Stimulated activated CD8-positive, alpha-beta memory T cell treated with anti-CD3 and anti-CD28 coated beads, Interleukin-7, amount 100 ng/mL, for 48 hours (primary cell): ENCODE measurements around the gene SPRTN.

ENCODE experiments used
- DNase-seq, 2 donors: peaks; one replicate each; pipeline ENCODE4 v3.0.0-alpha.2; 2020; ENCODE audit warnings: low read depth in 1 of 2; ENCODE audit errors: extremely low read depth in 1 of 2

The SPRTN gene

DNA sequence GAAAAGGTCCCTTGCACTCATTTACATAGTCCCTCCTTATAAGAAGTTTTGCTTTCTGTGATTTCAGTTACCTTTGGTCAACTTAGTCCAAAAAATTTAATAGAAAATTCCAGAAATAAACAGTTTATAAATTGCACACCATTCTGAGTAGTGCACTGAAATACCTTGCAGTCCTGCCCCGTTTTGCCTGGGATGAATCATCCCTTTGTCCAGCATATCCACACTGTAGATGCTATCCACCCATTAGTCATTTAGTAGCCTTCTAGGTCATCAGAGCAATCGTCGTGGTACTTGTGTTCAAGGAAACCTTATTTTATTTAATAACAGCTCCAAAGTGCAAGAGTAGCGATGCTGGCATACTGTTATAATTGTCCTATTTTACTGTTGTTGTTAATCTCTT lies 38.0 kb downstream of the SPRTN start:
- DNase-seq = no peak

DNA sequence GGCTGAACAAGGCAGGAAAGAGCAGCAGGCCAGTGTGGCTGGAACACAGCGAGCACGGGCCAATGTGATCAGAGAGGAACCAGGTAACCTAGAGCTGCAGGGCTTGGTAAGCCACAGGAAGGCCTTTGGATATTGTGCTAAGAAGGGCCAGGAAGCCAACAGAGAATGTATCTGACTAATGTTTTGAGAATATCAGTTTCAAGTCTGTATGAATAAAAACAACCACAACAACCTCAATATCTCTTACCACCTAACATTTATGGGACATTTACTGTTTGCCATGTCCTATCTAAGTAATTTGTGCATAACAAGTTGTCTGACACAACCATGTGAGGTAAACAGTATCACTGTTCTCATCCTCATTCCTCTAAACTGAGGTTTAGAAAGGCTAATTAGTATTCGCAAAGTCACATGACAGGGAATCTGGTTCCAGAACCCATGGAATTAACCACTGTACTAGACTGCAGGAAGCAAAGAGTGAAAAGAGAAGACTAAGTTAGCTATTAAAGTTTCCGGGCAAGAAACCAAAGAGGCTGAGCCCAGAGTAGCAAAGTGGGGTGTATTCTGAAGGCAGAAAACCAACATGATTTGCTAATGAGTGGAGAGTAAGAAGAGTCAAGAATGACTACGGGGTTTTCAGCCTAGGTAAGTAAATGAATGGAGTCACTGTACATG lies 38.9 kb downstream of the SPRTN start:
- DNase-seq = no peak

DNA sequence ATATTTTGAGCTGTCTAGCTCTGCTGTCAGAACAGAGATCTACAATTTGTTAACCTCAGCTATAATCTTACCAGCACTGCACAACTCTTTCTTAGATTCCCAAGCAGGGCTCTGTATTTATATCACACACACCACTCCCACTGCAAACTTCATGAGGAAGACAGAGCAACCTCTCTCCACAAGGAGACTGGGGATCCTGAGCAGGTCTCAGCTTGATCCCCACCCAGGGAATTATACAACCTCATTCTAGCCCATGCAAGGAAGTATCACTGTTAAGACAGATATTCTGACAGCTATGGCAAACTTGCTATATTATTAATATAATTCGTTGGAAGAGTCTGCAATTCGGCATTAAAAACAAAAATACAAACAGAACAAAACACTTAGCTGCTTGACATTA lies 43.6 kb downstream of the SPRTN start:
- DNase-seq = no peak

DNA sequence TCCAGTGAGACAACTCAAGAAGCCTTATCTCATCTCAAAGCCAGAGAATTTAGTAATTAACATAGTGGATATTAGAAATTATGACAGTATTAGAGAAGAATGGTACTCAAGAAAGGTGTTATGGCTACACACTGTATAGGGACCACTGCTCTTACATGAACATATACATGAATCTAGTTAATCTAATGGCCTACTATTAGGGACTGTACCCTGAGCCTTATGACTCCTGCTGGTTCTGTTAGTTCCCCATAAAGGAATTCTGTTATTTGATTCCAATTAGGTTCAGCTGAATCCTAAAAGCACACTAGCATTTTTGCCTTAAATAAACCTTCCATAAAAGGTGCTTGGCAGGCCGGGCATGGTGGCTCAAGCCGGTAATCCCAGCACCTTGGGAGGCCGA lies 44.3 kb downstream of the SPRTN start:
- DNase-seq = no peak

DNA sequence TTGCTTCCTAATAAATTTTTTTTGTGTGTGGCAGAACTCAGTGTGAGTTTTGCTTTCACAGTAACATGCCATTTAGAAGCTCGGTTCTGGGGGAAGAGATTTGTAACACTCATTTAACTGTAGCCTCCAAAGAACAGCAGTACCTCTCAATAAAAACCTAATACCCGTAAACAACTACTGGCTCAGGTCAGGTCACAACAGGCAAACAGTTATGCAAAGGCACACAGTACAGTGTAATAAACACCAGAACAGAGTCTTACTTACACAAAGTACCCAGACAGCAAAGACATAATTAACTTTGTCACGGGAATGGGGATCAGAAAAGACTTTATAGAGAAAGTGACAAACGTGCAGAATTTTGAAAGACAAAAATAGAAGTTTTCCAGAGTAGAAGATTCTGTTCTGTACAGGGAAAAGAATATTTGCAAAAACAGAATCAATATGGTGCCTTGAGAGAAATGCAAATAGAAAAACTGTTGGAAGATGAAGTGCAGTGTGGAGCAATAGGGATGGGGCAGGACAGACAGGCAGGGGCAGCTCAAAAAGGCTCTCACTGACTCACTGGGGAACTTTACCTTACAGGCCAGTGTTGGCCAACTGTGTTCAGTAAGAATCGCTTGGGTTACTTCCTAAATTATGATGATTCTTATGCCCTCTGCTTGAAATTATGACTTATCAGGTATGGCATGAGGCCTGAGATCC lies 45.2 kb downstream of the SPRTN start:
- no peak for DNase-seq

DNA sequence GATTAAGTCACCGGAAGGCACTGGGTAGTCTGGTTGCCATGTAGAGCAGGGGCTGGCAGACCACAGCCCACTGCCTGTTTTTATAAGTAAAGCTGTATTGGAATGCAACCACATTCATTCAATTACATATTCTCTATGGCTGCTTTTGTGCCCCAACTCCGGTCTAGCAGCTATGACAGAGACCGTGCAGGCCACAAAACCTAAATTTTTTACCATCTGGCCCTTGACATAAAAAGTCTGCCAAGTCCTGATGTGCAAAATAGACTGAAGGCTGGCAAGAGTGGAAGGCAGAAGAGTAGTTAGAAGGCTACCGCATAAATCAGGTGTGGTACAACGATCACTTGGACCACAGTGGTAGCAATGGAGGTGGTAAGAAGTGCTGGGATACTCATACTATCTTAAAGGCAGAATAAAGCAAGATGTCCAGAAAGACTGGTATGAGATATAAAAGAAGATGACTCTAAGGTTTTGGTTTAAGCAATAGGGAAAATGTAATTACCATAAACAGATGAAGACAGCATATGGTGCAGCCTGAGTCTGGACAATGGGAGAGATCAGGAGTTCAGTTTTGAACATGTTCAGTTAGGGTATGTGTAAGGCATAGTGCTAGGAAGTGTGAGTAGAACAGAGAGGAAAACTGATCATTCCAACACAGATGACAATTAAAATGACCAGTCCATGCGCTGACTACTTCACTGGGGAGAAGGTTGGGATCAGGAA lies 46.8 kb downstream of the SPRTN start:
- DNase-seq = no peak

DNA sequence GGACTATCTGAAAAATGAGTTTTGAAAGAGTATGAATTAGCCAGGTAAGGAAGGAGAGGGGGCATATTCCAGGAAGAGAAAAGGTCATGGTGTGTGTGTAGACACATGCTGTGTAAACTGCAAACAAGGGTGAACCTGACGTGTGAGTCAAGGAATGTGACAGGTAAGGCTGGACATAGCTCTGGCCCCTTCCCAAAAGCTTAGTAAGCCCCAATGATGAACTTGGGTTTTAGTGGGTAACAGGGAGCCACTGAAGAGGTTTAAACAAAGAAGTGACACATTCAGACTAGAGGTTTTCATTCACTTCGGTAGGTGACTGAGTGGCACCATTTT lies 47.3 kb downstream of the SPRTN start:
- DNase-seq = no peak

DNA sequence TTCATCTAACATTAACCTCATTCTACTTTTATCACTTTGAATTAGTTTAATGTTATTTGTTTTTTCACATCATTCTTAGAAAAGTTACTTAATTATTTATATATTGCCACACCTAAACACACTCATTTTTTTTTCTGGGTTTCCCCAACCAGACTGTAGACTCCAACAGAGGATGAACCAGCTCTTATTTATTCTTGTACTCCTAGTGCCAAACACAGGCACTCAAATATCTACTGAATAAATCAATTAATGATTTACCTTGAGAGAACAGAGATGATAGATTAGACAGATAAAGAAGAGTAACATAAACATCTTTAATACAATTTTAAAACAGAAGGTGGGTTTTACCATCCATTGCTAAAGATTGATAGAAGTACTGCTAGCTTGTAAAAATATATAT lies 48.4 kb downstream of the SPRTN start:
- no peak for DNase-seq

DNA sequence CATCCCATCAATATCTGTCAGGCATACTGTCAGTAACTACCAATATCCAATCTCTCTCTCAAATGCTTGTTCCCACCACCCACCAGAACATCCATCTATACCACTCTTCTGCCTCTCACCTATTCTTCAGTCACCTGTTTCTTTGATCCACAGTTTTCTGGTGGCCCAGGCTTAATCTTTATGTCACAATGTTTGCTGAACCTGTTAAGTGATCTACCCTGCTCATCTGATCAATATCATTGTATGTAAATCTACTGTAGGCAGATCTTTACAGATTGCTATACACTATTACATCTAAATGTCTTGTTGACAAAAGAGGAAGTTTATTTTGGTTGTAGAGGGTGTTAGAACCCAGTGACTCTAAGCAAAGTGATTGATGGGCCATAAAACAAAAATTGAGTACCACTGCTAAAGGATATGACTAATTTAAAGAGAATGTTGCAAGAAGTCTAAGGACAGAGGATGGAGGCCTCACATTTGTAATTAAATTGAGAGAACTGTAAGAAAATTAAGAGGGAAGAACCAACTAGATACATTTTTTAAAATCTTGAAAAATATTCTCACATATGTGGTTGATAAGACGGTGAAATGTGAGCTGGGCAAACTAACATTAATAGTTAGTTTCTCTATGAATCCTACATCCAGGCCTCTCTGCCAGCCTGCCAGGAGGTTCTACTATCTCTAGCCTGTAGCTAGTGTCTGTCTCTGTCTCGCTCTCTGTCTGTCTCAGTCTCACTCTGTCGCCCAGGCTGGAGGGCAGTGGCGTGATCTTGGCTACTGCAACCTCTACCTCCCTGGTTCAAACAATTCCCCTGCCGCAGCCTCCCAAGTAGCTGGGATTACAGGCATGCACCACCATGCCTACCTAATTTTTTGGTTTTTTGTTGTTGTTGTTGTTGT lies 49.9 kb downstream of the SPRTN start:
- DNase-seq = no peak

DNA sequence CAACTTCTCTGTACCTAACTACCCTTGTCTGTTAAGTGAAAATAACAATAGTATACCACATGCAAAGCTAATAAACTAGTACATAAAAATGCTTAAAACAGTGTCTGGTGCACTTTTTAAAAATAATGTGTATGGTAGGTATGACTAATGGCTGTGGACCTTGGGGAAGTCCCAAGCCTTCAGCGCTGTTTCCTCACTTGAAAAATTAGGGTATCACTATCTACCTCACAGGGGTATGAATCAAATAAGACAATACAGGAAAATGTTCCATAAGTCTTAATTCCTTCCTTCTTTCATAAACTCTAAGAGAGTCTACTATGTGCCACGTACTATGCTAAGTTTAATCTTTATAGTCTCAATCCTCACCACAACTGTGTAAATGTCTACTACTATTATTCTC lies 52.0 kb downstream of the SPRTN start:
- no peak for DNase-seq

DNA sequence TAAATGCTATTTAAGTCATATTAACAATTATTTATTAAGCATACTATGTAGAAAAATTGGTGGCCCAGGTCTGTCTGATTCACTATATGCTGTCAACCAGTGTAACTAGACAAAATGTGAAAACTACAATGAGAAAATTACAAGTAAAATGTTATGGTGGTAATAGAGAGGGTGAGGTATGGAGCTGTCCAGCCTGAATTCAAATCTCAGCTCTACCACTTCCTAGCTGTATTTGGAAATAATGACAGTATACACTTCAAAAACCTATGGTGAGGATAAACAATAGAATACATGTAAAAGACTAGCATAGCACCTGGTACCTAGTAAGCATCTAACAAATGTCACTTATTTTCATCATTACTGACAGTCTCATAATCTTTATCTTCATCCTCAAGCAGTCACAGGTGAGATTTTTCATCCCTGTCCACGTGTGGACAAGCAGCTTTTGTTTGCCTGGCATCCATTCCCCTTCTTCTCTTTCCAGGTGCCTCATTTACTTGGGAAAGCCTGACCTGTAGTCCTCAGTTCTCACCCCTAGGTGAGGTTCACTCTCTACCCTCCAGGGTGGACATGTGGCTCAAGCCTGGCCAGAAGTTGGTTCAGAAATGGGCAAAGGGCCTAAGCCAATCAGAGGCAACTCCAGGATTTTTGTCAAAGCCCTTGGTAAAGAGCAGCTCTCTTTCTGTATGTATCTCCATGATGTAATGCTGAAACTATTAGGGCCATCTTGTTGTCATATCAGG lies 54.5 kb downstream of the SPRTN start:
- DNase-seq = no peak

DNA sequence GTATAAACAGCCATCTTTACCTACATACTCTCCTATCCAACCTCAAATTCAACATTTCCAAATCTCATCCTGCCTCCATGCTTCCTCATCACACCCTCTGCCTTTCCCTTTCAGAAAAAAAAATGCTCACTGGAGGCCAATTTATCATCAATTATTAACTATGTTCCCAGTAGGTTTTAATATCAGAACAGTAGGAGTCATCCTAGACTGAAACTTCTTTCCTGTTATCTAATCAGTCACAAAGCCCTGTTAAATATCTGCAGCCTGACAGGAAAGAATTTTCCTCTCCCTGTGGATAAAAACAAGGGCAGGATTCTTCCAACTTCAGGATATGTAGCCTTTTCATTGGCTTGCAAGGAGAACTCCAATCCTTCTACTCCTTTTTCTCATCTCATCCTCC lies 55.6 kb downstream of the SPRTN start:
- no peak for DNase-seq

DNA sequence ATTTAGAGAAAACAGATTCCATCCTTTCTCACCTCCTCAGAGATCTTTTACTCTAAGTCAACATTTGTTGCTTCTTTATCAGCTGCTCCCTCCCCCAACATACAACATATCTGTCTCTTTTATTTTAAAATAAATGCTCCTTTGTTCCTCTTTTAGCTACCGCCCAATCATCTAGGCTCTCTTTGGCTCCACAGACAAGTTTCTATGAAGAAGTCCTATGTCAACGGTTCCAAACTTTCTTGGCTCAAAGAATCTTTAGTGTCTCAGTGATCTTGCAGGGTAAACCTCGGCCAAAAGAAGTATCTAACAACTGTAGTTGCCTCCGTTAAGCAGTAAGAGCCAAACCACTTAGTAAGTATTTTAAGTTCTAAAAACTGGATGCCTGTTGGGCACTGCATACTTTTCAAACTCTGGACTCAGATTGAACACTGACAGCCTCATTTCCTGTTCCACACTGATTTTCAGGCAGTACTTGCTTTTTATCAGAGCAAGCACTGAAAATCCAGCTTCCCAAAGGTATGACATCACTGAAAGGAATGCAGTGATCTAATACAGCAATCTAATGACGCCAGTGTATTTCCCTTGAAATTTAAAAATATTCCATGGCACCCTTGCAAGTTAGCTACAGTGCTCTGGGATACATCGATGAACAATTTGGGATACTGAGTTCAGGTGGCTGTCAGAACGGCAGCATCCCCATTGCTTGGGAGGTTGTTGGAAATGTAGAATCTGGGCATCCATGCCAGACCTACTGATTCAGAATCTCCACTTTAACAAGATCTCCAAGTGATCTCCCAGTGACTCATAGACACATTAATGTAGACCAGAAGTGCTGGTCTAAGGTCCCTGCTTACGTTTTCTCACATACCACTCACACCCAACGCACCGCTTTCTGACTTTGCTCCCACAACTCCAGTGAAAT lies 57.2 kb downstream of the SPRTN start:
- DNase-seq = no peak

DNA sequence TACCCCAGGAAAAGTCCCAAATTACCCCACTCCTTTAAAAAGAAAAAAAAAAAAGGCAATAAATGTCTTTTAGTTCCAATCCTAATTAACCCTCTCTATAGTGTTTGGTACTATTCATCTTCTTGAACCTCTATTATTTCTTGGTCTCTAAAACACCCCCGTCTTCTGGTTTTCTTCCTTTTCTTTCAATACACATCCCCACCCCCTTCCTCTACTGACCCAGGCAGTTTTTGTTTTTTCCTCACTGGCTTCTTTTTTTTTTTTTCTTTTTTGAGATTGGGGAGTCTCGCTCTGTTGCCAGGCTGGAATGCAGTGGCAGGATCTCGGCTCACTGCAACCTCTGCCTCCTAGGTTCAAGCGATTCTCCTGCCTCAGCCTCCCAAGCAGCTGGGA lies 57.9 kb downstream of the SPRTN start:
- no peak for DNase-seq

DNA sequence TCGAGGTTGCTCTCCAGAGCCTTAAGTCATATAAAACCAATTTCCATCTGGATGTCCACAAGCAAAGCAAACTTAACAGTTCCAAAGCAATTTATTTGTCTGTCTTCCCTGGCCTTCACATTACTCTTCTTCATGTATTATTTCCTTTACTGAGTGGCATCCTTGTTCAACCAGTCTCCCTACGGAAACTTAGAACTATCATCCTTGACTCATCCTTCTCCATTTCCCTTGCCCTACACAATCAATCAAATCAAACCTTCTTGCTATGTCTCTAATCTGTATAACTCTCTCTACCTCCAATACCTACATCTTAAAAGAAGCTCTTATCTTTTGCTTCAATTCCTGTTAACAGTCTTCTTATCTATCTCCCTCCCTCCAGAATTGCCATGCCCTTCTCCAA lies 58.5 kb downstream of the SPRTN start:
- no peak for DNase-seq

DNA sequence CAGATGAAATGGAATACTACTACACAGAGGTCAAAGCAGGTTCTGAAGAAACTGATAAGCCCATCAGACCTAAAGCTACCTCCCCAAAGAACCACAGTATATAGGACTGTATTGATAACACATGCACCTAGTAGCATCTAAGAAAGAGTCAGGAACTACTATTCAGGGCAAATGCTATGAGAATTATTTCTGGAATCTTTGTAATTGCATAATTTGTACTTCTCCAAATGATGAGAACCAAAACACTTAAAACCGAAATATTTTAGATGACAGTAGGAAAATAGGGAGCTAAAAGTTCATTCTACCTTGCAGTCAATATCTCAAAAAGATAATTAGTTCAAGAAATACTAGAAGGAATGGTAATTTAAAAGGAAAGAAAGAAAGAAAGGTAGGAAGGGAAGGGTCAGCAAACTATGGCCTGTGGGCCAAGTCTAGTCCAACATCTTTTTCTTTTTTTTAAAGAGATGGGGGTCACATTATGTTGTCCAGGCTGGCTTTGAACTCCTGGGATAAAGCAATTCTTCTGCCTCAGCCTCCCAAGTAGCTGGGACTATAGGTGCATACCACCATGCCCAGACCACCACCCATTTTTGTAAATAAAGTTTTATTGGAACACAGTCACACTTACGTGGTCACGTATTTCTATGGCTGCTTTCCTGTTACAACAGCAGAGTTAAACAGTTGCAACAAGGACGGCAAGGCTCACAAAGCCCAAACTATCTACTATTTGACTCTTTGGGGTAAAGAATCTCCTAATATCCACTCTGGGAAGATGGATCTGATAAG lies 60.0 kb downstream of the SPRTN start:
- no peak for DNase-seq

DNA sequence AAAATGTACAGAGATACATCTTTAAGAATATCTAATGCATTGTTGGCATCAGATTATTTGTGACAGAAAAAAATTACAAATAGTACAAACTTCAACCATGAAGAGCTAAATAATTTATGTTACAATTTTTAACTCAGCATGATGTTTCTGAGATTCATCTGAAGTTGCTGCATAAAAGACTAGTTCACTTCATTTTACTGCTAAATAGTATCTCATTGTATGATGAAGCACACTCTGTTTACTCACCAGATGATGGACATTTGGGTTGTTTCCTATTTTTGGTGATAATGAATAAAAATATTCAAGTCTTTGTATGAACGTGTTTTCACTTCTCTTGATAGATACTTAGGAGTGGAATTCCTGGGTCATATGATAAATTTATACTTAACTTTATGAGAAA lies 63.4 kb downstream of the SPRTN start:
- no peak for DNase-seq

DNA sequence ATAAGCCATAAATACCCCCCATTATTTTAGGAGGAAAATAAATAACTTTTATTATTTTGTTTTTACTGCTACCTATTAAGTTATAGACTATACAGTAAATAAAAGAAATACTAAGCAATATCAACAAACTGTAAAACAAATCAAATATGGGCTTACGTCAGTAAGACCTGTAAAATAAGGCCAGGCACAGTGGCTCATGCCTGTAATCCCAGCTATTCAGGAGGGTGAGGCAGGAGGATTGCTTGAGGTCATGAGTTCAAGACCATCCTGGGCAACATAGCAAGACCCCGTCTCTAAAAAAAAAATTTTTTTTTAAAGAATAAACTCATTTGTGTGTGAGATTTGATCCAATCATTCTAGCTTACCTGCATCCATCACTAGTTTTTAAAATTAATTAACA lies 66.2 kb downstream of the SPRTN start:
- DNase-seq = no peak
